IMR-90 (cell line): ENCODE results near the gene L1CAM. TPM values are rescaled to one million over a fixed set of nuclear protein-coding genes. Genes with fewer than 3 reads are reported as not detected.

ENCODE experiments used
- ATAC-seq: fragments of 200-7000 bp; cut with Tn5 transposase; 2 replicates; pipeline ENCODE4 v1.9.1; 2020; ENCODE audit warnings: low read depth, mild to moderate bottlenecking, moderate library complexity
- BruUV-seq: library from RNA; stranded (reverse); fragments of 400-500 nt; replicated peaks from 2 replicates; lab custom pipeline; 2021; lab: Mats Ljungman, UMichigan
- CTCF ChIA-PET: fragments of 300-600 bp; formaldehyde crosslinking; extraction: SDS; loops from one replicate; lab custom pipeline; 2021; ENCODE audit warnings: antibody characterized with exemption; lab: Yijun Ruan, JAX
- POLR2A ChIA-PET: fragments of 300-600 bp; sonication (Branson Sonifier 250); formaldehyde crosslinking; loops from one replicate; lab custom pipeline; 2022; ENCODE audit warnings: antibody characterized with exemption; ENCODE audit not compliant: unreplicated experiment; lab: Charles Lee
- DNase-seq: peaks from one replicate; pipeline ENCODE4 v3.0.0; 2013
- H2AFZ ChIP-seq: replicated peaks from 2 replicates; pipeline ENCODE3; 2013; ENCODE audit warnings: low read length, mild to moderate bottlenecking; ENCODE audit not compliant: poor library complexity
- H2AK5ac ChIP-seq: 2 replicates; pipeline ENCODE4 v1.6.1; 2013; ENCODE audit warnings: low read depth, low read length, inconsistent platforms
- H2AK9ac ChIP-seq: replicated peaks from 2 replicates; pipeline ENCODE3; 2013; ENCODE audit warnings: mild to moderate bottlenecking, low read depth, low read length, moderate library complexity; ENCODE audit not compliant: poor library complexity
- H2BK120ac ChIP-seq: 2 replicates; pipeline ENCODE4 v1.6.1; 2013; ENCODE audit warnings: low read depth, low read length, inconsistent platforms
- H2BK15ac ChIP-seq: 3 replicates; pipeline ENCODE4 v1.6.1; 2013; ENCODE audit warnings: low read depth, low read length, inconsistent platforms
- H2BK20ac ChIP-seq: 2 replicates; pipeline ENCODE4 v1.6.1; 2013; ENCODE audit warnings: low read depth, mild to moderate bottlenecking, inconsistent platforms, low read length, moderate library complexity
- H2BK5ac ChIP-seq: 2 replicates; pipeline ENCODE4 v1.6.1; 2013; ENCODE audit warnings: mild to moderate bottlenecking, low read depth, low read length, inconsistent platforms; ENCODE audit not compliant: poor library complexity, severe bottlenecking
- H3K14ac ChIP-seq: replicated peaks from 2 replicates; pipeline ENCODE4 v1.6.1; 2013; ENCODE audit warnings: low read depth, low read length, inconsistent platforms
- H3K18ac ChIP-seq: 2 replicates; pipeline ENCODE4 v1.6.1; 2013; ENCODE audit warnings: low read depth, low read length, control low read depth
- H3K23ac ChIP-seq: 2 replicates; pipeline ENCODE4 v1.6.1; 2013; ENCODE audit warnings: low read depth, low read length, inconsistent platforms
- H3K27ac ChIP-seq: 2 replicates; pipeline ENCODE4 v1.5.1; 2013; ENCODE audit warnings: mild to moderate bottlenecking, control low read depth, low read length; ENCODE audit not compliant: insufficient read depth
- H3K27me3 ChIP-seq: 2 replicates; pipeline ENCODE4 v1.6.1; 2013; ENCODE audit warnings: low read length; ENCODE audit not compliant: control insufficient read depth, insufficient read depth
- H3K36me3 ChIP-seq: 2 replicates; pipeline ENCODE4 v1.6.1; 2013; ENCODE audit warnings: low read length, mixed read lengths; ENCODE audit not compliant: control insufficient read depth, insufficient read depth
- H3K4ac ChIP-seq: 2 replicates; pipeline ENCODE4 v1.6.1; 2013; ENCODE audit warnings: low read depth, low read length, inconsistent platforms
- H3K4me1 ChIP-seq: 2 replicates; pipeline ENCODE4 v1.6.1; 2013; ENCODE audit warnings: low read length, mixed read lengths; ENCODE audit not compliant: control insufficient read depth, insufficient read depth
- H3K4me2 ChIP-seq: 2 replicates; pipeline ENCODE4 v1.6.1; 2013; ENCODE audit warnings: low read depth, mild to moderate bottlenecking, control low read depth, low read length, moderate library complexity
- H3K4me3 ChIP-seq: 2 replicates; pipeline ENCODE4 v1.5.1; 2013; ENCODE audit warnings: low read depth, mild to moderate bottlenecking, control low read depth, low read length, moderate library complexity; ENCODE audit not compliant: insufficient read depth
- H3K56ac ChIP-seq: 2 replicates; pipeline ENCODE4 v1.6.1; 2013; ENCODE audit warnings: low read length, inconsistent platforms; ENCODE audit not compliant: insufficient read depth; ENCODE audit errors: extremely low read depth
- H3K79me1 ChIP-seq, 2 experiments: 2 replicates each; pipeline ENCODE4 v1.6.1; 2013; ENCODE audit warnings: low read length in 2 of 2, inconsistent platforms in 1 of 2, low read depth in 1 of 2
- H3K9ac ChIP-seq: 2 replicates; pipeline ENCODE4 v1.6.1; 2013; ENCODE audit warnings: low read depth, low read length, control low read depth
- H3K9me1 ChIP-seq: 2 replicates; pipeline ENCODE4 v1.6.1; 2013; ENCODE audit warnings: low read length, inconsistent platforms; ENCODE audit not compliant: insufficient read depth
- H3K9me3 ChIP-seq: 2 replicates; pipeline ENCODE4 v1.6.1; 2013; ENCODE audit warnings: low read length; ENCODE audit not compliant: control insufficient read depth, insufficient read depth
- H4K20me1 ChIP-seq: 2 replicates; pipeline ENCODE4 v1.6.1; 2013; ENCODE audit warnings: low read length, inconsistent platforms; ENCODE audit not compliant: insufficient read depth
- H4K5ac ChIP-seq: 2 replicates; pipeline ENCODE4 v1.6.1; 2013; ENCODE audit warnings: mild to moderate bottlenecking, low read depth, low read length, control low read depth
- H4K8ac ChIP-seq, 2 experiments: 2 replicates each; pipeline ENCODE4 v1.6.1; 2013; ENCODE audit warnings: low read depth in 2 of 2, low read length in 2 of 2, control low read depth in 1 of 2, inconsistent platforms in 1 of 2
- H4K91ac ChIP-seq: 2 replicates; pipeline ENCODE4 v1.6.1; 2013; ENCODE audit warnings: low read depth, low read length, inconsistent platforms; ENCODE audit not compliant: insufficient read depth
- BHLHE40 ChIP-seq: fragments of 150-350 bp; IDR thresholded peaks from 2 replicates; pipeline ENCODE4 v1.6.1; 2016; ENCODE audit warnings: mild to moderate bottlenecking, low read depth, low read length
- NFE2L2 ChIP-seq: fragments of 150-350 bp; IDR thresholded peaks from 2 replicates; pipeline ENCODE4 v1.6.1; 2016; ENCODE audit warnings: low read depth, mild to moderate bottlenecking, low read length
- POLR2A ChIP-seq: IDR thresholded peaks from 2 replicates; pipeline ENCODE4 v1.6.1; 2012; ENCODE audit warnings: mild to moderate bottlenecking, low read depth, low read length
- RCOR1 ChIP-seq: IDR thresholded peaks from 2 replicates; pipeline ENCODE4 v1.6.1; 2012; ENCODE audit warnings: mild to moderate bottlenecking, low read length, improper control_type of control experiment; ENCODE audit not compliant: insufficient replicate concordance
- RFX5 ChIP-seq: IDR thresholded peaks from 2 replicates; pipeline ENCODE4 v1.8.0; 2012; ENCODE audit warnings: low read depth, mild to moderate bottlenecking, low read length, moderate library complexity
- SMC3 ChIP-seq: fragments of 150-350 bp; IDR thresholded peaks from 2 replicates; pipeline ENCODE4 v1.6.1; 2016; ENCODE audit warnings: low read depth, mild to moderate bottlenecking, antibody characterized with exemption, low read length, moderate library complexity
- WGBS, 2 experiments: methylation state at CpG; one replicate each; pipeline versions ENCODE4 v1.1.5 to v1.1.7; 2013; ENCODE audit warnings: missing lambda C conversion rate in 2 of 2; ENCODE audit not compliant: insufficient read length in 1 of 2; ENCODE audit errors: extremely low coverage in 2 of 2; 5-methylcytosine and 5-hydroxymethylcytosine counted together
- dilution Hi-C: fragments of 300-500 bp; cut with HindIII; formaldehyde crosslinking; loops from one replicate; pipeline ENCODE4 v1.14.3; 2018; ENCODE audit warnings: low sequenced_read_pairs; ENCODE audit not compliant: unreplicated experiment
- in situ Hi-C: fragments of 300-500 bp; cut with MboI; formaldehyde crosslinking; loops from 3 replicates; pipeline ENCODE4 v1.14.3; 2019; ENCODE audit warnings: low sequenced_read_pairs, inconsistent platforms, mixed read lengths
- intact Hi-C: fragments of 100-400 bp; cut with micrococcal nuclease; formaldehyde crosslinking; loops from 2 replicates; pipeline ENCODE4 v1.10.0; 2022
- polyA plus RNA-seq, 3 experiments: library from polyadenylated mRNA; depleted of rRNA; stranded (reverse); fragments of >200 nt; gene quantifications; 2 replicates each; pipeline ENCODE4 v1.2.3, GENCODE V29; 2012; ENCODE audit warnings: low replicate concordance in 1 of 3
- total RNA-seq: library from RNA; depleted of rRNA; stranded (reverse); fragments of >200 nt; gene quantifications from 2 replicates; pipeline ENCODE4 v1.2.3, GENCODE V29; 2012
- TF ChIP-seq, protein P1 (sequence below): fragments of 150-350 bp; IDR thresholded peaks from 2 replicates; pipeline ENCODE4 v1.6.1; 2016; ENCODE audit warnings: low read depth, mild to moderate bottlenecking, low read length, moderate library complexity, borderline replicate concordance

Gene L1CAM
- total and polyA plus RNA-seq, 2 of the 4 experiments (the other 2 are of a cell fraction): 0.36 to 1.9 TPM

DNA sequence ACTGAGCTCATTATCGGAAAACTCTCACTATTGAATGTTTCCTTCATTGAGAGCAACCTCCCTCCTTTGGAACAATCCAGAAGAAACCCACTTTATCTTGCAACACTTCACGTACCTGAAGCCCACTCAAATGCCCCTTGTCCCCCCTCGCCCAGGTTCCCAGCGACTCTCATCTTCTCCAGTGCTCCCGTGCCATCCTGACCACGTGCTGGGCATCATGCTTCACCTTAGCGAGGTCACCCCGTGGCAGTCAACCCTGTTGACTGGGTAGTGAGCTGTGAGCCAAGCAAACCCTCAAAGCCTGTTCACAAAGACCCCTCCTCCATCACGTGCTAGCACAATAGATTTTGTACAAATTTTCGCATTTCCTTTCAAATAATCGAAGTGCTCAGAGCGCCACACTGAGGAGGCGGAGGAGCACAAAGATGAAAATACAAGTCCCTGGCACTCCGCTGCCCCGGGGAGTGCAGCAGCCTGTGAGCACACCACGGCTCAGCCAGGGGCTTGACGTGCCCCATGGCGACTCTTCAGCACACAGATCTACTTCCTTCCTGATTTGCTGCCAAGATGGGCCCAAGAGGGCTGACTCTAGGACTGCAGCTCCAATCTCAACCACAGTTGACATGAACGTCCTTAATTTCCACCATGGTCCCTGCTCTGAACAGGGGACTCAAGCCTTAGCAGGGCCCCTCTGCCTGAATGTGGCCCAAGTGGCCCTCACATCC, 71.2 kb downstream of the L1CAM start:
- no peak for ATAC-seq
- H4K91ac ChIP-seq: no peak overlapping the region
- no peak overlapping the region for H3K14ac ChIP-seq
- H3K23ac ChIP-seq: no peak overlapping the region
- H3K18ac ChIP-seq: no peak overlapping the region
- TF ChIP-seq SMC3: no peak
- TF ChIP-seq BHLHE40: no peak
- TF ChIP-seq RFX5: no peak
- TF ChIP-seq NFE2L2: no peak
- TF ChIP-seq, protein P1, sequence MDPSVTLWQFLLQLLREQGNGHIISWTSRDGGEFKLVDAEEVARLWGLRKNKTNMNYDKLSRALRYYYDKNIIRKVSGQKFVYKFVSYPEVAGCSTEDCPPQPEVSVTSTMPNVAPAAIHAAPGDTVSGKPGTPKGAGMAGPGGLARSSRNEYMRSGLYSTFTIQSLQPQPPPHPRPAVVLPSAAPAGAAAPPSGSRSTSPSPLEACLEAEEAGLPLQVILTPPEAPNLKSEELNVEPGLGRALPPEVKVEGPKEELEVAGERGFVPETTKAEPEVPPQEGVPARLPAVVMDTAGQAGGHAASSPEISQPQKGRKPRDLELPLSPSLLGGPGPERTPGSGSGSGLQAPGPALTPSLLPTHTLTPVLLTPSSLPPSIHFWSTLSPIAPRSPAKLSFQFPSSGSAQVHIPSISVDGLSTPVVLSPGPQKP: no peak
- no peak for TF ChIP-seq RCOR1
- no peak for TF ChIP-seq POLR2A
- no peaks in the 10 kb centered on the region for H3K36me3 ChIP-seq
- ChIA-PET CTCF (no interaction called here), POLR2A (no interaction called here)
- H4K20me1 ChIP-seq: no peaks in the 10 kb centered on the region
- no peaks in the 10 kb centered on the region for H3K4me1 ChIP-seq
- intact Hi-C loops: no loop called here
- in situ Hi-C loops: no loop called here
- H3K9me3 ChIP-seq: peaks cover 9% of the 10 kb centered on the region
- no peak overlapping the region for H2BK15ac ChIP-seq
- H4K5ac ChIP-seq: no peak overlapping the region
- H3K9me1 ChIP-seq: no peaks in the 10 kb centered on the region
- no peak overlapping the region for H2BK120ac ChIP-seq
- no peak overlapping the region for H2AK9ac ChIP-seq
- no peak overlapping the region for H3K9ac ChIP-seq
- no peak overlapping the region for H3K4ac ChIP-seq
- no peak overlapping the region for H2BK20ac ChIP-seq
- dilution Hi-C loops: no loop called here
- H2AFZ ChIP-seq: no peak overlapping the region
- no peaks in the 10 kb centered on the region for H3K79me1 ChIP-seq
- H2BK5ac ChIP-seq: no peak overlapping the region
- H4K8ac ChIP-seq: no peak overlapping the region
- H3K4me2 ChIP-seq: no peak overlapping the region
- no peak overlapping the region for H3K4me3 ChIP-seq
- 61% methylated on average over 12 of the region's 19 CpGs; no CpG with 5 or more reads in 1 of the 2 experiments for WGBS, 2 experiments
- no peak overlapping the region for H3K56ac ChIP-seq
- no peak overlapping the region for H3K27ac ChIP-seq
- BruUV-seq: no TSS peak
- peaks cover 20% of the 10 kb centered on the region for H3K27me3 ChIP-seq
- H2AK5ac ChIP-seq: no peak overlapping the region
- DNase-seq: no peak
